ENCODE data around the gene BAHCC1.

BAHCC1 gene

GRCh38 chr17:81398832-81399411, 3.7 kb downstream of the BAHCC1 start:
- peak; percentile 67 for DNase-seq

- DNase-seq: peak; percentile 67
Observed at GRCh38 chr17:81399481-81400153, 4.4 kb downstream of the BAHCC1 start.

- DNase-seq: peak; percentile 85
Observed at GRCh38 chr17:81400154-81400977, 5.1 kb downstream of the BAHCC1 start.

- peak; percentile 70 for DNase-seq
Observed at GRCh38 chr17:81400996-81401722, 5.9 kb downstream of the BAHCC1 start.

- peak; percentile 64 for DNase-seq
Observed at GRCh38 chr17:81401723-81402529, 6.7 kb downstream of the BAHCC1 start.

GRCh38 chr17:81402530-81402941, 7.3 kb downstream of the BAHCC1 start:
- DNase-seq: peak; percentile 74

- DNase-seq: no peak
Observed at GRCh38 chr17:81402981-81403467, 7.8 kb downstream of the BAHCC1 start.

GRCh38 chr17:81403671-81404534, 8.6 kb downstream of the BAHCC1 start:
- DNase-seq: peak; percentile 66

GRCh38 chr17:81404558-81405165, 9.4 kb downstream of the BAHCC1 start:
- DNase-seq: no peak

- DNase-seq: no peak
Observed at GRCh38 chr17:81405411-81405872, 10.2 kb downstream of the BAHCC1 start.

GRCh38 chr17:81406117-81406953, 11.1 kb downstream of the BAHCC1 start:
- DNase-seq: peak; percentile 68

GRCh38 chr17:81408049-81408448, 12.8 kb downstream of the BAHCC1 start:
- no peak for DNase-seq

- DNase-seq: no peak
Observed at GRCh38 chr17:81409190-81409935, 14.1 kb downstream of the BAHCC1 start.

GRCh38 chr17:81410852-81411251, 15.6 kb downstream of the BAHCC1 start:
- DNase-seq: no peak

GRCh38 chr17:81411305-81411704, 16.0 kb downstream of the BAHCC1 start:
- DNase-seq: no peak

GRCh38 chr17:81412490-81413093, 17.3 kb downstream of the BAHCC1 start:
- peak; percentile 81 for DNase-seq

- DNase-seq: no peak
Observed at GRCh38 chr17:81413497-81414135, 18.4 kb downstream of the BAHCC1 start.

All from right forelimb (tissue), 1 donor.